ENCODE results near the gene ANGPTL5.
"Not testable (repeated sequence)": the region's sequence is repeated elsewhere in the genome, so short reads cannot be mapped to it uniquely, and the experiment has no call there.

The ANGPTL5 gene

GRCh38 chr11:101916422-101916821, at the start of gene ANGPTL5:
ANGPTL5 (minus strand) TSS chr11:101916522; CDS start chr11:101907909, 8,613 bp downstream.
- FAIRE-seq: no peak
- no peak for DNase-seq (ENCODE audit: insufficient read length, low spot score)

GRCh38 chr11:101964200-101964599, 47.9 kb upstream of the ANGPTL5 start:
- not testable (repeated sequence) for DNase-seq (ENCODE audit: insufficient read length, low spot score); FAIRE-seq

- no peak for DNase-seq (ENCODE audit: insufficient read length, low spot score)
- no peak for FAIRE-seq
These were observed 43.9 kb upstream of the ANGPTL5 start for GRCh38 chr11:101960231-101960630.

GRCh38 chr11:101955701-101956100, 39.4 kb upstream of the ANGPTL5 start:
- FAIRE-seq: no peak

GRCh38 chr11:101955278-101955677, 39.0 kb upstream of the ANGPTL5 start:
- no peak for DNase-seq (ENCODE audit: insufficient read length, low spot score)
- FAIRE-seq: no peak

More at GRCh38 chr11:101955701-101956100, 39.4 kb upstream of the ANGPTL5 start:
- no peak for DNase-seq (ENCODE audit: insufficient read length, low spot score)

- FAIRE-seq: no peak
- DNase-seq (ENCODE audit: insufficient read length, low spot score): no peak
These were observed 33.4 kb upstream of the ANGPTL5 start for GRCh38 chr11:101949680-101950220.

GRCh38 chr11:101945448-101945847, 29.1 kb upstream of the ANGPTL5 start:
- FAIRE-seq: no peak

GRCh38 chr11:101944923-101945322, 28.6 kb upstream of the ANGPTL5 start:
- FAIRE-seq (no peak), DNase-seq (ENCODE audit: insufficient read length, low spot score) (no peak)

More at GRCh38 chr11:101945448-101945847, 29.1 kb upstream of the ANGPTL5 start:
- DNase-seq (ENCODE audit: insufficient read length, low spot score): no peak

- FAIRE-seq: no peak
These were observed 24.7 kb upstream of the ANGPTL5 start for GRCh38 chr11:101940901-101941520.

GRCh38 chr11:101931692-101932091, 15.4 kb upstream of the ANGPTL5 start:
- no peak for FAIRE-seq

More at GRCh38 chr11:101940901-101941520, 24.7 kb upstream of the ANGPTL5 start:
- no peak for DNase-seq (ENCODE audit: insufficient read length, low spot score)

GRCh38 chr11:101929294-101929915, 13.1 kb upstream of the ANGPTL5 start:
- FAIRE-seq: no peak

More at GRCh38 chr11:101931692-101932091, 15.4 kb upstream of the ANGPTL5 start:
- DNase-seq (ENCODE audit: insufficient read length, low spot score): no peak

GRCh38 chr11:101923554-101923953, 7.2 kb upstream of the ANGPTL5 start:
- FAIRE-seq: no peak

More at GRCh38 chr11:101929294-101929915, 13.1 kb upstream of the ANGPTL5 start:
- DNase-seq (ENCODE audit: insufficient read length, low spot score): no peak

GRCh38 chr11:101920992-101921391, 4.7 kb upstream of the ANGPTL5 start:
- no peak for DNase-seq (ENCODE audit: insufficient read length, low spot score)
- no peak for FAIRE-seq

More at GRCh38 chr11:101923554-101923953, 7.2 kb upstream of the ANGPTL5 start:
- no peak for DNase-seq (ENCODE audit: insufficient read length, low spot score)

- FAIRE-seq: no peak
These were observed 904 bp upstream of the ANGPTL5 start for GRCh38 chr11:101917226-101917625.

GRCh38 chr11:101915791-101916291, 481 bp downstream of the ANGPTL5 start:
- FAIRE-seq (peak; percentile 60), DNase-seq (ENCODE audit: insufficient read length, low spot score) (peak; percentile 9)

More at GRCh38 chr11:101917226-101917625, 904 bp upstream of the ANGPTL5 start:
- DNase-seq (ENCODE audit: insufficient read length, low spot score): no peak

GRCh38 chr11:101914738-101915426, 1.4 kb downstream of the ANGPTL5 start, which contains the start of gene CEP126:
CEP126 (plus strand) TSS chr11:101915010; CDS start chr11:101915285, 275 bp downstream.
- DNase-seq (ENCODE audit: insufficient read length, low spot score) (peak; percentile 75), FAIRE-seq (no peak)

GRCh38 chr11:101914341-101914737, 2.0 kb downstream of the ANGPTL5 start:
- FAIRE-seq (no peak), DNase-seq (ENCODE audit: insufficient read length, low spot score) (peak; percentile 1)

GRCh38 chr11:101913656-101914055, 2.7 kb downstream of the ANGPTL5 start:
- no peak for DNase-seq (ENCODE audit: insufficient read length, low spot score)
- no peak for FAIRE-seq

GRCh38 chr11:101912823-101913284, 3.5 kb downstream of the ANGPTL5 start:
- FAIRE-seq: no peak
- DNase-seq (ENCODE audit: insufficient read length, low spot score): no peak

- FAIRE-seq: no peak
- no peak for DNase-seq (ENCODE audit: insufficient read length, low spot score)
These were observed 7.2 kb downstream of the ANGPTL5 start for GRCh38 chr11:101909087-101909486.

- no peak for DNase-seq (ENCODE audit: insufficient read length, low spot score)
- FAIRE-seq: no peak
These were observed 8.5 kb downstream of the ANGPTL5 start for GRCh38 chr11:101907815-101908214.

All from GM19239 (cell line).